HepG2 (cell line): ENCODE data around the gene SYVN1. TPM values are rescaled to one million over a fixed set of nuclear protein-coding genes. Genes with fewer than 3 reads are reported as not detected.

Experiments used
- ATAD3A ChIP-seq: sonication (generic); formaldehyde crosslinking; IDR thresholded peaks from 2 replicates; pipeline ENCODE4 v1.4.0; 2020; ENCODE audit warnings: missing genetic modification reagents
- GTF2F1 ChIP-seq: fragments of 150-350 bp; IDR thresholded peaks from 2 replicates; pipeline ENCODE4 v1.6.1; 2014; ENCODE audit warnings: low read length
- GZF1 ChIP-seq: sonication (generic); formaldehyde crosslinking; IDR thresholded peaks from 2 replicates; pipeline ENCODE4 v1.5.1; 2020; ENCODE audit warnings: mild to moderate bottlenecking, missing genetic modification reagents
- HOXA9 ChIP-seq: sonication (generic); formaldehyde crosslinking; IDR thresholded peaks from 2 replicates; pipeline ENCODE4 v1.8.1; 2022; ENCODE audit warnings: missing genetic modification reagents, mild to moderate bottlenecking, moderate library complexity, borderline replicate concordance
- MBNL3 ChIP-seq: fragments of 250-450 bp; sonication (Bioruptor Pico); conservative IDR thresholded peaks from 2 replicates; pipeline ENCODE4 v1.8.0; 2022; ENCODE audit warnings: mild to moderate bottlenecking, inconsistent platforms
- NR2F6 ChIP-seq, 2 experiments: IDR thresholded peaks; 2 replicates each; pipeline ENCODE4 v1.6.1; 2016; ENCODE audit warnings: antibody characterized with exemption in 1 of 2, mild to moderate bottlenecking in 1 of 2
- PAWR ChIP-seq: sonication (generic); formaldehyde crosslinking; IDR thresholded peaks from 2 replicates; pipeline ENCODE4 v1.4.0; 2020; ENCODE audit warnings: missing genetic modification reagents, mild to moderate bottlenecking, borderline replicate concordance
- WIZ ChIP-seq: sonication (generic); formaldehyde crosslinking; IDR thresholded peaks from 2 replicates; pipeline ENCODE4 v1.5.1; 2020; ENCODE audit warnings: mild to moderate bottlenecking, missing genetic modification reagents
- ZMYM4 ChIP-seq: sonication (generic); formaldehyde crosslinking; IDR thresholded peaks from 2 replicates; pipeline ENCODE4 v1.8.1; 2023; ENCODE audit warnings: mild to moderate bottlenecking, missing genetic modification reagents
- ZNF282 ChIP-seq: fragments of 450-650 bp; IDR thresholded peaks from 2 replicates; pipeline ENCODE4 v1.6.1; 2018; ENCODE audit not compliant: partially characterized antibody
- ZNF605 ChIP-seq: sonication (generic); formaldehyde crosslinking; IDR thresholded peaks from 2 replicates; pipeline ENCODE4 v1.8.0; 2022; ENCODE audit warnings: mild to moderate bottlenecking, missing genetic modification reagents
- ZSCAN20 ChIP-seq: sonication (generic); formaldehyde crosslinking; IDR thresholded peaks from 2 replicates; pipeline ENCODE4 v1.4.0; 2020; ENCODE audit warnings: missing genetic modification reagents, mild to moderate bottlenecking, borderline replicate concordance
- ZSCAN25 ChIP-seq: sonication (generic); formaldehyde crosslinking; IDR thresholded peaks from 2 replicates; pipeline ENCODE4 v1.8.0; 2022; ENCODE audit warnings: mild to moderate bottlenecking, missing genetic modification reagents
- polyA plus RNA-seq, 8 experiments: library from polyadenylated mRNA; depleted of rRNA in 3 of 8; stranded (reverse) in 7 of 8; unstranded in 1 of 8; fragments of >200 nt; fragmentation: Illumina TruSeq in 4 of 8; extraction: Trizol in 4 of 8; gene quantifications; 2 replicates each; pipeline versions ENCODE4 v1.2.1 to v1.2.3, GENCODE V29; 2011 to 2016; ENCODE audit warnings: low read depth in 4 of 8, missing spikeins in 1 of 8, mixed read lengths in 1 of 8; ENCODE audit not compliant: insufficient read depth in 1 of 8
- total RNA-seq, 5 experiments: library from RNA; depleted of rRNA; stranded (reverse); fragments of >200 nt; fragmentation: Illumina TruSeq; extraction: Trizol; gene quantifications; 2 replicates each; pipeline ENCODE4 v1.2.3, GENCODE V29; 2016; ENCODE audit warnings: low read depth in 1 of 5
- TF ChIP-seq, protein P1 (sequence below): sonication (generic); formaldehyde crosslinking; IDR thresholded peaks from 2 replicates; pipeline ENCODE4 v1.5.1; 2020; ENCODE audit warnings: mild to moderate bottlenecking, missing genetic modification reagents
- TF ChIP-seq, protein P2 (sequence below): IDR thresholded peaks from 2 replicates; pipeline ENCODE4 v1.6.1; 2016
- TF ChIP-seq, protein P3 (sequence below): sonication (generic); formaldehyde crosslinking; IDR thresholded peaks from 2 replicates; pipeline ENCODE4 v1.5.0; 2020; ENCODE audit warnings: mild to moderate bottlenecking, missing genetic modification reagents, borderline replicate concordance
- TF ChIP-seq, protein P4 (sequence below): sonication (generic); formaldehyde crosslinking; IDR thresholded peaks from 2 replicates; pipeline ENCODE4 v1.4.0; 2020; ENCODE audit warnings: missing genetic modification reagents, mild to moderate bottlenecking, borderline replicate concordance

Gene SYVN1
- total and polyA plus RNA-seq, 2 of the 13 experiments (the other 11 are each of a cell fraction or from before 2014, with no cell fraction given): 10.3 to 22.5 TPM

DNA sequence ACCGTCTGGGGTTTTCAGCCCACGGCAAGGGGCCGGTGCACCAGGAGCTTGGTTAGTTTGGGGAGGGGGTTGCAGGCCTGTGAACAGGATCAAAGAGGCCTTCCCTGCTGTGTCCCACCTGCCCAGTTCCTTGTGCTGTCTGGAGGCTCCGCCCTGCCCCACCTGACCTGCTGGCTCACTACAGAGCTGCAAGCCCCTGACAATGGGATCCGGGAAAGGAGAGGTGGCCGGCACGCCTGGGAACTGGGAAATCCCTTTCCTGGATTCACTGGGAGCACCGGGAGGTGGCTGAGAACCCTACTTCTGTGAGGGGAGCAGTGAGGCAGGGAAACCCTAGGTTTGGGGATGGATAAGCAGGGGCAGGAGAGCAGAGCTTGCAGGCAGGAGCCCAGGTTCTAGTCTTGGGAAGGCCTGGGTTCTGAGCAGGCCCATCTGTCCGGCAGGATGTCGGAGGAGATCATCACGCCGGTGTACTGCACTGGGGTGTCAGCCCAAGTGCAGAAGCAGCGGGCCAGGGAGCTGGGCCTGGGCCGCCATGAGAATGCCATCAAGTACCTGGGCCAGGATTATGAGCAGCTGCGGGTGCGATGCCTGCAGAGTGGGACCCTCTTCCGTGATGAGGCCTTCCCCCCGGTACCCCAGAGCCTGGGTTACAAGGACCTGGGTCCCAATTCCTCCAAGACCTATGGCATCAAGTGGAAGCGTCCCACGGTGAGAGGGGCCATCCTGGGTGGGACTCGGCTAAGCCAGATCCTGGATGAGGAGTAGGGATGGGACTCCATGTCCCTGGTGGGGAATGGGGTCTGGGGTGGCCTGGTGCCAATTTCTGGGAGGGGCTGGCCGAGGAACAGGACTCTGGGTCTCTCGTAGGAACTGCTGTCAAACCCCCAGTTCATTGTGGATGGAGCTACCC is 48.2 kb upstream of the SYVN1 start (continued):
- TF ChIP-seq, protein P1, sequence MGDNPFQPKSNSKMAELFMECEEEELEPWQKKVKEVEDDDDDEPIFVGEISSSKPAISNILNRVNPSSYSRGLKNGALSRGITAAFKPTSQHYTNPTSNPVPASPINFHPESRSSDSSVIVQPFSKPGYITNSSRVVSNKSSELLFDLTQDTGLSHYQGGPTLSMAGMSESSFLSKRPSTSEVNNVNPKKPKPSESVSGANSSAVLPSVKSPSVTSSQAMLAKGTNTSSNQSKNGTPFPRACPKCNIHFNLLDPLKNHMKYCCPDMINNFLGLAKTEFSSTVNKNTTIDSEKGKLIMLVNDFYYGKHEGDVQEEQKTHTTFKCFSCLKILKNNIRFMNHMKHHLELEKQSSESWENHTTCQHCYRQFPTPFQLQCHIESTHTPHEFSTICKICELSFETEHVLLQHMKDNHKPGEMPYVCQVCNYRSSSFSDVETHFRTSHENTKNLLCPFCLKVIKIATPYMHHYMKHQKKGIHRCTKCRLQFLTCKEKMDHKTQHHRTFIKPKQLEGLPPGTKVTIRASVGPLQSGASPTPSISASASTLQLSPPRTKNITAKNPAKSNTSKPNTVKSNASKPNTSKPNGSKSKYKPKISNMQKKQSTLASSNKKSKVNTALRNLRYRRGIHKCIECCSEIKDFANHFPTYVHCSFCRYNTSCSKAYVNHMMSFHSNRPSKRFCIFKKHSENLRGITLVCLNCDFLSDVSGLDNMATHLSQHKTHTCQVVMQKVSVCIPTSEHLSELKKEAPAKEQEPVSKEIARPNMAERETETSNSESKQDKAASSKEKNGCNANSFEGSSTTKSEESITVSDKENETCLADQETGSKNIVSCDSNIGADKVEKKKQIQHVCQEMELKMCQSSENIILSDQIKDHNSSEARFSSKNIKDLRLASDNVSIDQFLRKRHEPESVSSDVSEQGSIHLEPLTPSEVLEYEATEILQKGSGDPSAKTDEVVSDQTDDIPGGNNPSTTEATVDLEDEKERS (CRISPR knock-in tag): no peak
- no peak for TF ChIP-seq MBNL3 (CRISPR knock-in tag)
- TF ChIP-seq, protein P2, sequence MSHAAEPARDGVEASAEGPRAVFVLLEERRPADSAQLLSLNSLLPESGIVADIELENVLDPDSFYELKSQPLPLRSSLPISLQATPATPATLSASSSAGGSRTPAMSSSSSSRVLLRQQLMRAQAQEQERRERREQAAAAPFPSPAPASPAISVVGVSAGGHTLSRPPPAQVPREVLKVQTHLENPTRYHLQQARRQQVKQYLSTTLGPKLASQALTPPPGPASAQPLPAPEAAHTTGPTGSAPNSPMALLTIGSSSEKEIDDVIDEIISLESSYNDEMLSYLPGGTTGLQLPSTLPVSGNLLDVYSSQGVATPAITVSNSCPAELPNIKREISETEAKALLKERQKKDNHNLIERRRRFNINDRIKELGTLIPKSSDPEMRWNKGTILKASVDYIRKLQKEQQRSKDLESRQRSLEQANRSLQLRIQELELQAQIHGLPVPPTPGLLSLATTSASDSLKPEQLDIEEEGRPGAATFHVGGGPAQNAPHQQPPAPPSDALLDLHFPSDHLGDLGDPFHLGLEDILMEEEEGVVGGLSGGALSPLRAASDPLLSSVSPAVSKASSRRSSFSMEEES (CRISPR knock-in tag): no peak
- no peak for TF ChIP-seq ZNF282
- no peak for TF ChIP-seq ATAD3A (CRISPR knock-in tag)
- no peak for TF ChIP-seq PAWR (CRISPR knock-in tag)
- TF ChIP-seq, protein P3, sequence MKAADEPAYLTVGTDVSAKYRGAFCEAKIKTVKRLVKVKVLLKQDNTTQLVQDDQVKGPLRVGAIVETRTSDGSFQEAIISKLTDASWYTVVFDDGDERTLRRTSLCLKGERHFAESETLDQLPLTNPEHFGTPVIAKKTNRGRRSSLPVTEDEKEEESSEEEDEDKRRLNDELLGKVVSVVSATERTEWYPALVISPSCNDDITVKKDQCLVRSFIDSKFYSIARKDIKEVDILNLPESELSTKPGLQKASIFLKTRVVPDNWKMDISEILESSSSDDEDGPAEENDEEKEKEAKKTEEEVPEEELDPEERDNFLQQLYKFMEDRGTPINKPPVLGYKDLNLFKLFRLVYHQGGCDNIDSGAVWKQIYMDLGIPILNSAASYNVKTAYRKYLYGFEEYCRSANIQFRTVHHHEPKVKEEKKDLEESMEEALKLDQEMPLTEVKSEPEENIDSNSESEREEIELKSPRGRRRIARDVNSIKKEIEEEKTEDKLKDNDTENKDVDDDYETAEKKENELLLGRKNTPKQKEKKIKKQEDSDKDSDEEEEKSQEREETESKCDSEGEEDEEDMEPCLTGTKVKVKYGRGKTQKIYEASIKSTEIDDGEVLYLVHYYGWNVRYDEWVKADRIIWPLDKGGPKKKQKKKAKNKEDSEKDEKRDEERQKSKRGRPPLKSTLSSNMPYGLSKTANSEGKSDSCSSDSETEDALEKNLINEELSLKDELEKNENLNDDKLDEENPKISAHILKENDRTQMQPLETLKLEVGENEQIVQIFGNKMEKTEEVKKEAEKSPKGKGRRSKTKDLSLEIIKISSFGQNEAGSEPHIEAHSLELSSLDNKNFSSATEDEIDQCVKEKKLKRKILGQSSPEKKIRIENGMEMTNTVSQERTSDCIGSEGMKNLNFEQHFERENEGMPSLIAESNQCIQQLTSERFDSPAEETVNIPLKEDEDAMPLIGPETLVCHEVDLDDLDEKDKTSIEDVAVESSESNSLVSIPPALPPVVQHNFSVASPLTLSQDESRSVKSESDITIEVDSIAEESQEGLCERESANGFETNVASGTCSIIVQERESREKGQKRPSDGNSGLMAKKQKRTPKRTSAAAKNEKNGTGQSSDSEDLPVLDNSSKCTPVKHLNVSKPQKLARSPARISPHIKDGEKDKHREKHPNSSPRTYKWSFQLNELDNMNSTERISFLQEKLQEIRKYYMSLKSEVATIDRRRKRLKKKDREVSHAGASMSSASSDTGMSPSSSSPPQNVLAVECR (CRISPR knock-in tag): no peak
- no peak for TF ChIP-seq WIZ
- TF ChIP-seq, protein P4, sequence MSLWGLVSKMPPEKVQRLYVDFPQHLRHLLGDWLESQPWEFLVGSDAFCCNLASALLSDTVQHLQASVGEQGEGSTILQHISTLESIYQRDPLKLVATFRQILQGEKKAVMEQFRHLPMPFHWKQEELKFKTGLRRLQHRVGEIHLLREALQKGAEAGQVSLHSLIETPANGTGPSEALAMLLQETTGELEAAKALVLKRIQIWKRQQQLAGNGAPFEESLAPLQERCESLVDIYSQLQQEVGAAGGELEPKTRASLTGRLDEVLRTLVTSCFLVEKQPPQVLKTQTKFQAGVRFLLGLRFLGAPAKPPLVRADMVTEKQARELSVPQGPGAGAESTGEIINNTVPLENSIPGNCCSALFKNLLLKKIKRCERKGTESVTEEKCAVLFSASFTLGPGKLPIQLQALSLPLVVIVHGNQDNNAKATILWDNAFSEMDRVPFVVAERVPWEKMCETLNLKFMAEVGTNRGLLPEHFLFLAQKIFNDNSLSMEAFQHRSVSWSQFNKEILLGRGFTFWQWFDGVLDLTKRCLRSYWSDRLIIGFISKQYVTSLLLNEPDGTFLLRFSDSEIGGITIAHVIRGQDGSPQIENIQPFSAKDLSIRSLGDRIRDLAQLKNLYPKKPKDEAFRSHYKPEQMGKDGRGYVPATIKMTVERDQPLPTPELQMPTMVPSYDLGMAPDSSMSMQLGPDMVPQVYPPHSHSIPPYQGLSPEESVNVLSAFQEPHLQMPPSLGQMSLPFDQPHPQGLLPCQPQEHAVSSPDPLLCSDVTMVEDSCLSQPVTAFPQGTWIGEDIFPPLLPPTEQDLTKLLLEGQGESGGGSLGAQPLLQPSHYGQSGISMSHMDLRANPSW: no peak
- TF ChIP-seq ZNF605 (CRISPR knock-in tag): no peak
- TF ChIP-seq NR2F6 (IDR thresholded peaks at IDR 0.05): no peak
- no peak for TF ChIP-seq NR2F6 (CRISPR knock-in tag; IDR thresholded peaks at IDR 0.05)
- TF ChIP-seq ZMYM4: no peak
- no peak for TF ChIP-seq ZSCAN20 (CRISPR knock-in tag)
- TF ChIP-seq GTF2F1: no peak
- TF ChIP-seq ZSCAN25 (CRISPR knock-in tag): no peak
- TF ChIP-seq GZF1 (CRISPR knock-in tag): no peak
- TF ChIP-seq HOXA9 (CRISPR knock-in tag): no peak
